BJ (cell line): ENCODE data around the gene ZBTB42. TPM values are rescaled to one million over a fixed set of nuclear protein-coding genes. Genes with fewer than 3 reads are reported as not detected.

Experiments used
- CTCF ChIA-PET: fragments of 350-600 bp; formaldehyde crosslinking; extraction: SDS; loops from one replicate; lab custom pipeline; 2021; ENCODE audit warnings: antibody characterized with exemption, inconsistent platforms; lab: Yijun Ruan, JAX
- POLR2A ChIA-PET: fragments of 300-600 bp; sonication (Branson Sonifier 250); formaldehyde crosslinking; extraction: SDS; loops from one replicate; lab custom pipeline; 2021; ENCODE audit warnings: antibody characterized with exemption; lab: Charles Lee
- DNase-seq: peaks from one replicate; pipeline ENCODE4 v3.0.0-alpha.2; 2011; ENCODE audit warnings: low read depth
- H3K27me3 ChIP-seq: 2 replicates; pipeline ENCODE4 v1.6.0; 2011; ENCODE audit warnings: low read length; ENCODE audit not compliant: control insufficient read depth, insufficient read depth
- H3K36me3 ChIP-seq: 2 replicates; pipeline ENCODE4 v1.5.1; 2011; ENCODE audit warnings: low read length; ENCODE audit not compliant: control insufficient read depth, insufficient read depth
- H3K4me3 ChIP-seq: 2 replicates; pipeline ENCODE4 v1.5.1; 2011; ENCODE audit warnings: low read depth, mild to moderate bottlenecking, control low read depth, low read length
- polyA plus RNA-seq: library from polyadenylated mRNA; depleted of rRNA; stranded (reverse); fragments of >200 nt; gene quantifications from 2 replicates; pipeline ENCODE4 v1.2.3, GENCODE V29; 2011
- TF ChIP-seq, protein P1 (sequence below): IDR thresholded peaks from 2 replicates; pipeline ENCODE4 v1.5.1; 2011; ENCODE audit warnings: low read depth, mild to moderate bottlenecking, control low read depth, inconsistent platforms, low read length, moderate library complexity; ENCODE audit not compliant: insufficient read depth

ZBTB42 gene
- polyA plus RNA-seq, 1 experiment = 2.7 TPM

- TF ChIP-seq, protein P1, sequence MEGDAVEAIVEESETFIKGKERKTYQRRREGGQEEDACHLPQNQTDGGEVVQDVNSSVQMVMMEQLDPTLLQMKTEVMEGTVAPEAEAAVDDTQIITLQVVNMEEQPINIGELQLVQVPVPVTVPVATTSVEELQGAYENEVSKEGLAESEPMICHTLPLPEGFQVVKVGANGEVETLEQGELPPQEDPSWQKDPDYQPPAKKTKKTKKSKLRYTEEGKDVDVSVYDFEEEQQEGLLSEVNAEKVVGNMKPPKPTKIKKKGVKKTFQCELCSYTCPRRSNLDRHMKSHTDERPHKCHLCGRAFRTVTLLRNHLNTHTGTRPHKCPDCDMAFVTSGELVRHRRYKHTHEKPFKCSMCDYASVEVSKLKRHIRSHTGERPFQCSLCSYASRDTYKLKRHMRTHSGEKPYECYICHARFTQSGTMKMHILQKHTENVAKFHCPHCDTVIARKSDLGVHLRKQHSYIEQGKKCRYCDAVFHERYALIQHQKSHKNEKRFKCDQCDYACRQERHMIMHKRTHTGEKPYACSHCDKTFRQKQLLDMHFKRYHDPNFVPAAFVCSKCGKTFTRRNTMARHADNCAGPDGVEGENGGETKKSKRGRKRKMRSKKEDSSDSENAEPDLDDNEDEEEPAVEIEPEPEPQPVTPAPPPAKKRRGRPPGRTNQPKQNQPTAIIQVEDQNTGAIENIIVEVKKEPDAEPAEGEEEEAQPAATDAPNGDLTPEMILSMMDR = no peak
Measured at GRCh38 chr14:104757238-104757585, 43.7 kb upstream of the ZBTB42 start.

GRCh38 chr14:104757681-104758392 is 43.1 kb upstream of the ZBTB42 start:
- CTCF ChIA-PET = interaction anchor here (0.6 to 3.9 kb wide), 4 partner anchors 7 to 13 kb away, joined by 3 to 20 read pairs (median 4); no protein-coding TSS in a partner anchor
- DNase-seq = no peak
- Histone ChIP-seq H3K4me3 (no peak overlapping the region), H3K36me3 (peaks cover 26% of the 10 kb centered on the region), H3K27me3 (no peaks in the 10 kb centered on the region)
- TF ChIP-seq, protein P1 = no peak
- POLR2A ChIA-PET = no interaction called here

More at GRCh38 chr14:104757238-104757585, 43.7 kb upstream of the ZBTB42 start:
- ChIA-PET POLR2A (no interaction called here), CTCF (interaction anchor here (1.5 to 3.9 kb wide), 3 partner anchors 11 to 31 kb away, joined by 3 to 20 read pairs (median 5); no protein-coding TSS in a partner anchor)
- DNase-seq = no peak
- Histone ChIP-seq H3K36me3 (peaks cover 26% of the 10 kb centered on the region), H3K4me3 (no peak overlapping the region), H3K27me3 (no peaks in the 10 kb centered on the region)

- CTCF ChIA-PET = interaction anchor here (1.0 to 3.9 kb wide), 4 partner anchors 9 to 62 kb away, joined by 3 to 20 read pairs (median 4); no protein-coding TSS in a partner anchor
- H3K36me3 ChIP-seq = peaks cover 26% of the 10 kb centered on the region
- no peak for DNase-seq
- POLR2A ChIA-PET = no interaction called here
- TF ChIP-seq, protein P1 = no peak
- no peaks in the 10 kb centered on the region for H3K27me3 ChIP-seq
- no peak overlapping the region for H3K4me3 ChIP-seq
Measured at GRCh38 chr14:104758981-104759969, 41.6 kb upstream of the ZBTB42 start.

DNA sequence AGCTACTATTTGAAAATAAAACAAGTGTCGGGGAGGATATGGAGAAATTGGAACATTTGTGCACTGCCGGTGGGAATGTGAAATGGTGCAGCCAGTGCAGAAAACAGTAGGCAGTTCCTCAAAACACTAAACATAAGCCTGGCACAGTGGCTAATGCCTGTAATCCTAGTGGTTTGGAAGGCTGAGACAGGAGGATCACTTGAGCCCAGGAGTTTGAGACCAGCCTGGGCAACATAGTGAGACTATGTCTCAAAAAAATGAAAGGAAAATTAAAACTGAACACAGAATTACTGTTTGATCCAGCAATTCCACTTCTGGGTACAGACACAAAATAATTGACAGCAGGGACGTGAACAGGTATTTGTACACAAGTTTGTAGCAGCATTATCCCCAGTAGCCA is 35.4 kb upstream of the ZBTB42 start:
- Histone ChIP-seq H3K4me3 (no peak overlapping the region), H3K27me3 (no peaks in the 10 kb centered on the region), H3K36me3 (peaks cover 6% of the 10 kb centered on the region)
- TF ChIP-seq, protein P1 = no peak
- POLR2A ChIA-PET = no interaction called here
- DNase-seq = no peak
- CTCF ChIA-PET = interaction anchor here (0.6 to 4.7 kb wide), 7 partner anchors 8 to 63 kb away, joined by 3 to 43 read pairs (median 4); partner anchors contain the start of gene SIVA1
